ENCODE results near the gene ACTR6.

DNA sequence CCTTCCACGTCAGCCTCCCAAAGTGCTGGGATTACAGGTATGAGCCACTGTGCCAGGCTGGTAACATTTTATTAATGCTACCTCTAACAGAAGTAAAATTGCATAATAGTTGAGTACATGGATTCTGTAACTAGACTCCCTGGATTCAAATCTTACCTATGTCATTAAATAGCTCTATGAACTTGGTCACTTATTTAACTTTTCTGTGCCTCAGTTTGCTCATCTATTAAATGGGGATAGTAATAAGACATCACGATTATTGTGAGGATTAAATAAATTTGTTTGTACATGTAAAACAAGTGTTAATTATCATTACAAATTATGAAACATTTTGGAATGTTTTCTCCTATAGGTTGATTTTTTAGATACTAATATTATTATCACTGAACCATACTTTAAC lies 6.7 kb downstream of the ACTR6 start:
- TF ChIP-seq POLR2A (IDR thresholded peaks at IDR 0.05) (no peak), EP300 (IDR thresholded peaks at IDR 0.05) (no peak)
- TF ChIP-seq, protein P1, sequence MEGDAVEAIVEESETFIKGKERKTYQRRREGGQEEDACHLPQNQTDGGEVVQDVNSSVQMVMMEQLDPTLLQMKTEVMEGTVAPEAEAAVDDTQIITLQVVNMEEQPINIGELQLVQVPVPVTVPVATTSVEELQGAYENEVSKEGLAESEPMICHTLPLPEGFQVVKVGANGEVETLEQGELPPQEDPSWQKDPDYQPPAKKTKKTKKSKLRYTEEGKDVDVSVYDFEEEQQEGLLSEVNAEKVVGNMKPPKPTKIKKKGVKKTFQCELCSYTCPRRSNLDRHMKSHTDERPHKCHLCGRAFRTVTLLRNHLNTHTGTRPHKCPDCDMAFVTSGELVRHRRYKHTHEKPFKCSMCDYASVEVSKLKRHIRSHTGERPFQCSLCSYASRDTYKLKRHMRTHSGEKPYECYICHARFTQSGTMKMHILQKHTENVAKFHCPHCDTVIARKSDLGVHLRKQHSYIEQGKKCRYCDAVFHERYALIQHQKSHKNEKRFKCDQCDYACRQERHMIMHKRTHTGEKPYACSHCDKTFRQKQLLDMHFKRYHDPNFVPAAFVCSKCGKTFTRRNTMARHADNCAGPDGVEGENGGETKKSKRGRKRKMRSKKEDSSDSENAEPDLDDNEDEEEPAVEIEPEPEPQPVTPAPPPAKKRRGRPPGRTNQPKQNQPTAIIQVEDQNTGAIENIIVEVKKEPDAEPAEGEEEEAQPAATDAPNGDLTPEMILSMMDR (IDR thresholded peaks at IDR 0.05), result no peak
